ENCODE results near the gene GTSE1.

GTSE1 gene

GRCh38 chr22:46369716-46370583 lies 73.3 kb downstream of the GTSE1 start:
- no peak for TF ChIP-seq CTCF (IDR thresholded peaks at IDR 0.05; ENCODE audit: low read depth, low read length)

DNA sequence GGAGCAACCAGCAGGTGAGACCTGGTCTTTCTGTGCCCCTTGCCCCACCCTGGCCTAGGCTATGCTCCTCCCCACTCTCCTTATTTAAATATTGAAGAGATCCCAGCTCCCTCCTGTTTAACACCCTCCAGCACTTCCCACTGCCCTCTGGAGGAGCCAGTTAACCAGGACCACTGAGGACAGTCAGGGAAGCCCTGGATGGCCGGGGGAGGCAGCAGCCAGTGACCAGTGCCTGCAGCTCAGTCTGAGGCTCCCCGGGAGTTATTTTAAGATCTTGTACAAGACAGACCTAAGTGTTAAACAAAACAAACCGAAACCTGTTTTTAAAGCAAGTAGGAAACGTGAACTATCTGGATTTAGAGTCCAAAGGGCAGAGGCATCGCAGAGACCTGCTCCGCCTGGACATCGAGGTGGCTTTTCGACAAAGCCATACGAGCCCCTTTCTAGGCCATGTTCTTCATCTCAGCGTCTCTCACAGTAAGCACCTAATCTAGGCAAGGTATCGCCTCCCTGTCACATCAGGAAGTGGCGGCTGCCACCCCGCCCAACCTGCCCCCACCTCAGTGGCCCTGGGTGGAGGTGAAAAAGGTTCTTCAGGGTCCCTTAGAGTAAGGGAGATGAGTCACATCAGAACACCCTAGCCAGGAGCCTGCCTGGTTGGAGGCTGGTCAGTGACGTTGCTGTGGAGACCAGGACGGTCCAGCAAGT lies 74.1 kb downstream of the GTSE1 start:
- no peak overlapping the region for H3K4me3 ChIP-seq (ENCODE audit: low read depth, low read length)
- TF ChIP-seq CTCF (IDR thresholded peaks at IDR 0.05; ENCODE audit: low read depth, low read length): no peak

More at GRCh38 chr22:46369716-46370583, 73.3 kb downstream of the GTSE1 start:
- no peak overlapping the region for H3K4me3 ChIP-seq (ENCODE audit: low read depth, low read length)

DNA sequence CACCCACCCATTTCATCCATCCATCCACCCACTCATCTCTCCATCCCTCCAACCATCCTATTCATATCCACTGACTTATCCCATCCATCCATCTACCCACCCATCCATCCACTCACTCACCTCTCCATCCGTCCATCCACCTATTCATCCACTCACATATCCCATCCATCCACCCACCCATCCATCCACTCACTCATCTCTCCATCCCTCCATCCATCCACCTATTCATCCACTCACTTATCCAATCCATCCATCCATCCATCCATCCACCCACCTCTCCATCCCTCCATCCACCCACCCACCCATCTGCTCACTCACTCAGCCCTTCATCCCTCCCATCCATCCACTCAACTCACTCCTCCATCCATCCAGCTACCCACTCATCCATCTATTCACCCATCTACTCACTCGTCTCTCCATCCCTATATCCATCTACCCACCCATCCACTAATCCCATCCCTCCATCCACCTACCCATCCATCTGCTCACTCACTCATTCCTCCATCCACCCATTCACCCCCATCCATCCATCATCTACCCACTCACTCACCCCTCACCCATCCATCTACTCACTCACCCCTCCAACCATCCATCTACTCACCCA lies 75.1 kb downstream of the GTSE1 start:
- TF ChIP-seq CTCF (IDR thresholded peaks at IDR 0.05; ENCODE audit: low read depth, low read length): no peak
- no peak overlapping the region for H3K4me3 ChIP-seq (ENCODE audit: low read depth, low read length)

GRCh38 chr22:46372686-46373085 lies 76.0 kb downstream of the GTSE1 start:
- H3K4me3 ChIP-seq (ENCODE audit: low read depth, low read length): no peak overlapping the region
- TF ChIP-seq CTCF (IDR thresholded peaks at IDR 0.05; ENCODE audit: low read depth, low read length): no peak

GRCh38 chr22:46373159-46373558 lies 76.5 kb downstream of the GTSE1 start:
- no peak overlapping the region for H3K4me3 ChIP-seq (ENCODE audit: low read depth, low read length)
- no peak for TF ChIP-seq CTCF (IDR thresholded peaks at IDR 0.05; ENCODE audit: low read depth, low read length)

DNA sequence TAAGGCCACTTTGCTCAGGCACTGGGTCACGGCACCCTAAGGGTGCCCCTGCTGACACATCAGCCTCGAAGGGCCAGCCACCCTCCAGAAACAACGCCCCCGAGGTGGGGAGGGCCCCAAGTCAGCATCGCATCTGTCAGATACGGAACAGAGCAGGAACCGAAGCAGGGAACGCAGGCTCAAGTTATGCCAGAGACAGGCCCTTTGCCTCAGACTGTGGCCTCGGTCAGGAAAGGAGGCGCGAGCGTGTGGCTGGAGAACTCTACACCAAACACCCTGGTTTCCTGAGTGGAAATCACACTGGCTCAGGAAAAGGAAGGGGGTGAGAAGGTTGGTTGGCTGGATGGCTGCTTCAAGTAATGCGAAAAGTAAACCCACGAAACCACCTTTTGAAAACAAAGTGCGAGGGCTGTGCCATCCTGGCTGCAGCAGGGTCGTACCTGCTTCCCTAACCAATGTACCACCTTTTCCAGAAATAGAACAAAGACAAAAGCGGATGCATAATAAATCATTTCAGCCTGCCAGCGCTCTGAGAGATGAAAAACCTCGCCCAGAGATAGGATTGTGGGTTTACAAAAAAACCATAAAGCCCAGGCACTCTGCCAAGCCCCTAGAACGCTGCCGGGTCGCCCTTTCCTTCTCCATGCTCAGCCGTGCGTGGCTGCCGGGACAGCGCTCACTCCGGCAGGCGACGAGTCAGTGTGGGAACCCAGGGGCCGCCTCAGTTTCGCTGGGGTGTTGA lies 77.4 kb downstream of the GTSE1 start:
- no peak overlapping the region for H3K4me3 ChIP-seq (ENCODE audit: low read depth, low read length)
- TF ChIP-seq CTCF (IDR thresholded peaks at IDR 0.05; ENCODE audit: low read depth, low read length): no peak
